Astrocyte of the cerebellum (primary cell): Measurements from ENCODE around the gene ANKS1B.

Experiments used
- DNase-seq: peaks from one replicate; pipeline ENCODE4 v3.0.0-alpha.2; 2011; ENCODE audit warnings: low read depth
- H3K4me3 ChIP-seq: 2 replicates; pipeline ENCODE4 v1.5.1; 2011; ENCODE audit warnings: mild to moderate bottlenecking, low read depth, low read length, moderate library complexity
- in situ Hi-C: cut with HindIII; loops from 2 replicates; pipeline ENCODE4 v1.10.0; 2017; ENCODE audit warnings: low sequenced_read_pairs
- TF ChIP-seq, protein P1 (sequence below): IDR thresholded peaks from 2 replicates; pipeline ENCODE4 v1.5.1; 2012; ENCODE audit warnings: low read length, low read depth, moderate library complexity, mild to moderate bottlenecking; ENCODE audit errors: missing control alignments

Gene ANKS1B

DNA sequence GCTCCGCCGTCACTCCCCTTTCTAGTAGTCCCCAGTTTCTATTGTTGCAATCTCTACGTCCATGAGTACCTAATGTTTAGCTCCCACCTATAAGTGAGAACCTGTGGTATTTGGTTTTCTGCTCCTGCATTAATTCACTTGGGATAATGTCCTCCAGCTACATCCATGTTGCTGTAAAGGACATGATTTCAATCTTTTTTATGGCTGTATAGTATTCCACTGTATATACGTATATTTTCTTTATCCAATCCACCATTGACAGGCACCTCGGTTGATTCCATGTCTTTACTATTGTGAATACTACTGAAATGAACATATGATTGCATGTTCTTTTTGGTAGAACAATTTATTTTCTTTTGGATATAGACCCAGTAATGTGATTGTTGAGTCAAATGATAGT, 114.7 kb downstream of the ANKS1B start:
- DNase-seq: no peak
- TF ChIP-seq, protein P1, sequence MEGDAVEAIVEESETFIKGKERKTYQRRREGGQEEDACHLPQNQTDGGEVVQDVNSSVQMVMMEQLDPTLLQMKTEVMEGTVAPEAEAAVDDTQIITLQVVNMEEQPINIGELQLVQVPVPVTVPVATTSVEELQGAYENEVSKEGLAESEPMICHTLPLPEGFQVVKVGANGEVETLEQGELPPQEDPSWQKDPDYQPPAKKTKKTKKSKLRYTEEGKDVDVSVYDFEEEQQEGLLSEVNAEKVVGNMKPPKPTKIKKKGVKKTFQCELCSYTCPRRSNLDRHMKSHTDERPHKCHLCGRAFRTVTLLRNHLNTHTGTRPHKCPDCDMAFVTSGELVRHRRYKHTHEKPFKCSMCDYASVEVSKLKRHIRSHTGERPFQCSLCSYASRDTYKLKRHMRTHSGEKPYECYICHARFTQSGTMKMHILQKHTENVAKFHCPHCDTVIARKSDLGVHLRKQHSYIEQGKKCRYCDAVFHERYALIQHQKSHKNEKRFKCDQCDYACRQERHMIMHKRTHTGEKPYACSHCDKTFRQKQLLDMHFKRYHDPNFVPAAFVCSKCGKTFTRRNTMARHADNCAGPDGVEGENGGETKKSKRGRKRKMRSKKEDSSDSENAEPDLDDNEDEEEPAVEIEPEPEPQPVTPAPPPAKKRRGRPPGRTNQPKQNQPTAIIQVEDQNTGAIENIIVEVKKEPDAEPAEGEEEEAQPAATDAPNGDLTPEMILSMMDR: no peak
- in situ Hi-C loops: no loop called here

DNA sequence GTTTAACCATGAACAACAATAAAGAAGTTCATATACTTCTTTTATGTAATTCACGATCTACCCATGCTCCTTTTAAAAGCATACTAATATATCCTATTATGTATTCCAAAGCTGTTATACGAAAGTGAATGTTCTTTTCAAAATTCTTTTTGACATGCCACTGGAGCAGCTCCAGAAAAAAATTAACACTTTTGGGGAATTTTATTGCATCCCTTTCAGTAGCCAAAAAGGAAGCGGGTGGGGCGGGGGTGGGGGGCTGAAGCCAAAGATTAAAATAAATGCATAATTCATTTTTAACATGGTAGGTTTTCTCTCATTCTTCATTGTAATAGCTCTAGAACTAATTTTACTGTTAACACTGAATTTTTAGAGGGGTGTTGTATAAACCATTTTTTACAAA, 123.0 kb downstream of the ANKS1B start:
- in situ Hi-C loops: no loop called here
- no peak for DNase-seq
- TF ChIP-seq, protein P1: no peak
- H3K4me3 ChIP-seq: no peak overlapping the region

More for the DNA sequence above, 114.7 kb downstream of the ANKS1B start:
- no peak overlapping the region for H3K4me3 ChIP-seq

DNA sequence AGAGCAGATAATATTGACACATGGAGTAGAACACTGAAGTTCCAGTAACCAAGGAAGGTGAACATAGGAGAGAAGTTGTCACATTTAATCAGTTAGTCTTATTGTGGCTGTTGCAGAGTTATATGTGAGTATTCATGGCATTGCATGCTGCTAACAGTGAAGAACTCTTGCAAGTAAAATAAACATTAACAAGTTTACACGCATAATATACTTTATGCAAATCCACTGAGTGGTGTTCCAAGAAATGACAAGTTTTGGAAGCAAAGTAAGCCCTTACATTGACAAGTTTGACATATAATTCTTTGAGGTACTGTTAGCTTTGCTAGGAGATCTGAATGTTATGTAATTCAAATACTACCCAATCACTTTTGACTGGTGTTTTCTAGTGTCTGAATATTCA, 125.6 kb downstream of the ANKS1B start:
- TF ChIP-seq, protein P1: no peak
- H3K4me3 ChIP-seq: no peak overlapping the region
- DNase-seq: no peak
- in situ Hi-C loops: no loop called here

DNA sequence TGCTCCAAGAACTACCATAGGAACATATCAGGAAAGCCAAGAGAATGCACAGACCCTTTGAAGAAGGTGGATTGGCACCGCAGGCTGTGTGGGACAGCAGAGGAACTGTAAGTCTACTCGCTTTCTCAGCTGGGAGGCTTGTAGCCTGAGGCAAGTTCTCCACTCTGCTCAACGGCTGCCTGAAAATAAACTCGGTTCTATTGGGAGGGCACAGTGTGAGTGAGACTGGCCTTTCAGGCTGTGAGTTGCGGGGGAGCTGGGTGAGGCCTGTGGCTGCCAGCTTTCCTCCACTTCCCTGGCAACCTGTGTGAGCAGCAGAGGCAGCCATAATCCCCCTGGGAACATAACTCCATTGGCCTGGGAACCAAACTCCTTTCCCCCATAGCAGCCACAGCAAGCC, 132.1 kb downstream of the ANKS1B start:
- in situ Hi-C loops: no loop called here
- H3K4me3 ChIP-seq: no peak overlapping the region
- TF ChIP-seq, protein P1: no peak
- DNase-seq: no peak

DNA sequence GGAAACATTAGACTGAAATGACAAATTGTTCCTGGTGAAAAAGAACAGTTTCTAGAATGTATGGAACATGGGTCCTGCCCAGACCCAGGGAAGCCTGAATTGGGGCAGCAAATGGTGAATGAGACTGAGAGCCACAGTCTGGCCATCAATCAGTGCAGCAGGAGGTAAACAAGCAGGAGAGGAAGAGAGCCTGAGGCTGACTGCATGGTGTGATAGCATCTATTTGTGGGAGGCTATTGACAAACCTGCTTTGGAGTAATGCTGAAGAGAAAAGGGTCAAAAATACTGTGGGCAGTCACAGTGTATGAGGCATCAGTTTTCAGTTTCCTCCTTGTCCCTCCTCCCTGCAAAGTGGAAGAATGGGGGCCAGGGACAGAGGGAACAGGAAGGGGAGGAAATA, 136.8 kb downstream of the ANKS1B start:
- in situ Hi-C loops: no loop called here
- no peak overlapping the region for H3K4me3 ChIP-seq
- no peak for DNase-seq
- TF ChIP-seq, protein P1: no peak

DNA sequence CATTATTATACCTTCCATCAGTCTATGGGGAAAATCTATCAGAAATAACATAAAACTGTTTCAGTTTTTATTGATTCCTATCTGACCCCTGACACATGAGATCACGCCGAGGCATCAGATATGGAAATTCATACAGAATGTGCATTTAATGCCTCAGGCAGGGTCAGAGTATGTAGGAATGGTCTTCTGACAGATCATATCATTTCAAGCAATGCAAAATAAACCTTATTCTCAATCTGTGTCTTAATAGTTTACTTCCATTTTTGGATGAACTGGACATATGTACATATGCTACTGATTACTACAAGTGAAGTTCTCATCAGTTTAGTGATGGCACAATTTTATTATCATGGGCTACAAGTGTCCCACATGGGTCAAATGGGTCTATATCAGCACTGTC, 150.0 kb downstream of the ANKS1B start:
- no peak for DNase-seq
- in situ Hi-C loops: no loop called here
- TF ChIP-seq, protein P1: no peak
- H3K4me3 ChIP-seq: no peak overlapping the region

DNA sequence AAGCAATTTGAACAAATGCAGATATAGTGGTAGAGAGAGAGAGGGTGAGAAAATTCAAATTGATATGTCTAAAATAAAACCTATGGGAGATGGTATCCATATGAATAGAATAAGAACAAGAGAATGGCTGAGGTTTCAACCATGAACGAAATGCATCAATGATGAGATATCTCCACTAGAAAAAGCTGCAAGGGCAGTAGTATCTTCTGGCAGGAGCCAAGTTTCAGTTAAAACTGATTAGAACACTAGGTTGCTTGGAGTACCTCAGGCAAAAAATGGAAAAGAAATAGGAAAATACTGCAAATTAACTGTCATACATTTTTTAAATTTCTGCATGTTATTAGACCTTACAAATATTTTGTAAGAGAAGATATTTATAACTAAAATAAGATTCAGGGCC, 151.3 kb downstream of the ANKS1B start:
- H3K4me3 ChIP-seq: no peak overlapping the region
- TF ChIP-seq, protein P1: no peak
- in situ Hi-C loops: no loop called here
- DNase-seq: no peak
